HG03025 (cell line): ENCODE measurements around the gene PRKG1.

Experiments
- ATAC-seq: cut with Tn5 transposase; IDR thresholded peaks from one replicate; pipeline ENCODE4 v1.9.1; 2021; ENCODE audit warnings: mild to moderate bottlenecking, moderate library complexity; ENCODE audit not compliant: unreplicated experiment, low FRiP score

Gene PRKG1

GRCh38 chr10:51215951-51216834 lies 141.9 kb downstream of the PRKG1 start:
- ATAC-seq, result no peak

GRCh38 chr10:51217505-51217904 lies 143.2 kb downstream of the PRKG1 start:
- no peak for ATAC-seq

GRCh38 chr10:51224671-51225161 lies 150.4 kb downstream of the PRKG1 start:
- ATAC-seq, result no peak

- no peak for ATAC-seq
These were observed 153.8 kb downstream of the PRKG1 start for GRCh38 chr10:51227897-51228713.

GRCh38 chr10:51228714-51229100 lies 154.4 kb downstream of the PRKG1 start:
- ATAC-seq, result no peak

GRCh38 chr10:51230887-51231585 lies 156.7 kb downstream of the PRKG1 start:
- no peak for ATAC-seq

GRCh38 chr10:51231754-51232153 lies 157.5 kb downstream of the PRKG1 start:
- no peak for ATAC-seq

- no peak for ATAC-seq
These were observed 159.2 kb downstream of the PRKG1 start for GRCh38 chr10:51233337-51234100.

GRCh38 chr10:51235865-51236264 lies 161.6 kb downstream of the PRKG1 start:
- ATAC-seq, result no peak

- ATAC-seq, result no peak
These were observed 164.7 kb downstream of the PRKG1 start for GRCh38 chr10:51239006-51239405.

- ATAC-seq, result no peak
These were observed 167.2 kb downstream of the PRKG1 start for GRCh38 chr10:51241461-51241860.

- no peak for ATAC-seq
These were observed 168.1 kb downstream of the PRKG1 start for GRCh38 chr10:51242393-51242792.

GRCh38 chr10:51244309-51244708 lies 170.0 kb downstream of the PRKG1 start:
- no peak for ATAC-seq

- ATAC-seq, result no peak
These were observed 170.6 kb downstream of the PRKG1 start for GRCh38 chr10:51244748-51245490.

- ATAC-seq, result no peak
These were observed 171.9 kb downstream of the PRKG1 start for GRCh38 chr10:51246156-51246555.

- no peak for ATAC-seq
These were observed 176.1 kb downstream of the PRKG1 start for GRCh38 chr10:51250278-51250920.

- ATAC-seq, result no peak
These were observed 176.8 kb downstream of the PRKG1 start for GRCh38 chr10:51251110-51251509.

- no peak for ATAC-seq
These were observed 181.1 kb downstream of the PRKG1 start for GRCh38 chr10:51255381-51255780.
